Frontal cortex (tissue), 4 donors: ENCODE results near the gene RASA3. TPM values are rescaled to one million over a fixed set of nuclear protein-coding genes. Genes with fewer than 3 reads are reported as not detected.
"Not testable (repeated sequence)": the region's sequence is repeated elsewhere in the genome, so short reads cannot be mapped to it uniquely, and the experiment has no call there.

Experiments
- DNase-seq, 2 donors: peaks; one replicate each; pipeline ENCODE4 v3.0.0; 2012; ENCODE audit warnings: low spot score in 2 of 2
- FAIRE-seq: peaks from 2 replicates; lab custom pipeline; 2012; peaks lifted over from hg19 to GRCh38; lab: Jason Lieb, UNC
- total RNA-seq: library from RNA; depleted of rRNA; stranded (reverse); fragments of >200 nt; gene quantifications from one replicate; pipeline ENCODE4 v1.2.3, GENCODE V29; 2014
- donor health status: control.
- donor health status: control.
- donor health status: control.

The RASA3 gene
- total RNA-seq, 1 donor from 2014 or later, result 12.6 TPM

GRCh38 chr13:114104655-114105520 is 27.5 kb downstream of the RASA3 start:
- DNase-seq (no peak), FAIRE-seq (no peak)

GRCh38 chr13:114103801-114104654 is 28.4 kb downstream of the RASA3 start:
- no peak for DNase-seq

GRCh38 chr13:114103289-114103621 is 29.2 kb downstream of the RASA3 start:
- not testable (repeated sequence) for DNase-seq, FAIRE-seq

More at GRCh38 chr13:114103801-114104654, 28.4 kb downstream of the RASA3 start:
- no peak for FAIRE-seq

- FAIRE-seq (no peak), DNase-seq (no peak)
These were observed 29.7 kb downstream of the RASA3 start for GRCh38 chr13:114102521-114103288.

GRCh38 chr13:114102131-114102520 is 30.3 kb downstream of the RASA3 start:
- FAIRE-seq, result no peak
- DNase-seq, result peak in 1 of 2 donors; percentile 61

- no peak for FAIRE-seq
These were observed 30.9 kb downstream of the RASA3 start for GRCh38 chr13:114101358-114102130.

GRCh38 chr13:114100446-114101357 is 31.7 kb downstream of the RASA3 start:
- DNase-seq (no peak), FAIRE-seq (no peak)

More at GRCh38 chr13:114101358-114102130, 30.9 kb downstream of the RASA3 start:
- DNase-seq, result no peak

- FAIRE-seq (no peak), DNase-seq (no peak)
These were observed 32.4 kb downstream of the RASA3 start for GRCh38 chr13:114099918-114100445.

GRCh38 chr13:114099191-114099590 is 33.2 kb downstream of the RASA3 start:
- FAIRE-seq (no peak), DNase-seq (peak; percentile 72 to 87)

- not testable (repeated sequence) for FAIRE-seq, DNase-seq
These were observed 33.8 kb downstream of the RASA3 start for GRCh38 chr13:114098689-114099056.

GRCh38 chr13:114097893-114098688 is 34.3 kb downstream of the RASA3 start:
- FAIRE-seq (no peak), DNase-seq (no peak)

- DNase-seq (no peak), FAIRE-seq (no peak)
These were observed 35.1 kb downstream of the RASA3 start for GRCh38 chr13:114097212-114097892.

- DNase-seq (no peak), FAIRE-seq (no peak)
These were observed 35.6 kb downstream of the RASA3 start for GRCh38 chr13:114096811-114097211.

GRCh38 chr13:114096031-114096485 is 36.4 kb downstream of the RASA3 start:
- FAIRE-seq, result no peak
- no peak for DNase-seq

- no peak for DNase-seq
- no peak for FAIRE-seq
These were observed 36.9 kb downstream of the RASA3 start for GRCh38 chr13:114095486-114095885.

- no peak for FAIRE-seq
- DNase-seq, result no peak
These were observed 39.3 kb downstream of the RASA3 start for GRCh38 chr13:114093118-114093517.

GRCh38 chr13:114092468-114092867 is 40.0 kb downstream of the RASA3 start:
- no peak for FAIRE-seq

More at GRCh38 chr13:114092468-114092867, 40.0 kb downstream of the RASA3 start:
- DNase-seq, result no peak
